Transverse colon (tissue), 4 donors: ENCODE data around the gene NCF4. TPM values are rescaled to one million over a fixed set of nuclear protein-coding genes. Genes with fewer than 3 reads are reported as not detected.

ENCODE experiments used
- DNase-seq: peaks from one replicate; pipeline ENCODE4 v3.0.0-alpha.2; 2019
- H3K27ac ChIP-seq, 4 donors: fragments of 200-600 bp; sonication (generic); 2 replicates each; pipeline ENCODE4 v1.5.1; 2016 to 2018; ENCODE audit warnings: inconsistent platforms in 4 of 4
- H3K27me3 ChIP-seq: fragments of 200-600 bp; sonication (generic); 2 replicates; pipeline ENCODE4 v1.5.1; 2017; ENCODE audit warnings: inconsistent platforms
- H3K36me3 ChIP-seq, 4 donors: fragments of 200-600 bp; sonication (generic); 2 replicates each; pipeline ENCODE4 v1.5.1; 2017 to 2019; ENCODE audit warnings: inconsistent platforms in 4 of 4
- H3K4me1 ChIP-seq, 4 donors: fragments of 200-600 bp; sonication (generic); 2 replicates each; pipeline ENCODE4 v1.5.1; 2017 to 2020; ENCODE audit warnings: inconsistent platforms in 4 of 4
- H3K4me3 ChIP-seq, 4 donors: fragments of 200-600 bp; sonication (generic); 1 replicate in 1 of 4; 2 replicates in 3 of 4; pipeline versions ENCODE4 v1.5.1 to v1.6.1; 2017 to 2019; ENCODE audit warnings: inconsistent platforms in 4 of 4
- H3K9me3 ChIP-seq, 2 donors: fragments of 200-600 bp; sonication (generic); 2 replicates each; pipeline ENCODE4 v1.5.1; 2017 to 2019; ENCODE audit warnings: inconsistent platforms in 2 of 2
- CTCF ChIP-seq, 5 experiments: fragments of 200-600 bp in 3 of 5; fragments of 450-650 bp in 2 of 5; sonication (generic) in 3 of 5; IDR thresholded peaks; 1 replicate in 2 of 5; 2 replicates in 3 of 5; pipeline ENCODE4 v1.5.1; 2016 to 2017; ENCODE audit warnings: antibody characterized with exemption in 5 of 5, inconsistent platforms in 3 of 5, mild to moderate bottlenecking in 2 of 5, moderate library complexity in 1 of 5
- EP300 ChIP-seq: sonication (generic); formaldehyde crosslinking; IDR thresholded peaks from one replicate; pipeline ENCODE4 v1.6.1; 2017; ENCODE audit warnings: antibody characterized with exemption, low read depth
- POLR2A ChIP-seq: fragments of 450-650 bp; IDR thresholded peaks from one replicate; pipeline ENCODE4 v1.6.1; 2016; ENCODE audit warnings: antibody characterized with exemption, mild to moderate bottlenecking, moderate library complexity
- POLR2AphosphoS5 ChIP-seq, 3 donors: sonication (generic); formaldehyde crosslinking; IDR thresholded peaks; one replicate each; pipeline ENCODE4 v1.6.1; 2016; ENCODE audit warnings: antibody characterized with exemption in 3 of 3
- WGBS, 2 donors: methylation state at CpG; one replicate each; pipeline ENCODE4 v1.1.5; 2018; ENCODE audit warnings: low coverage in 1 of 2; 5-methylcytosine and 5-hydroxymethylcytosine counted together
- in situ Hi-C, 4 donors: fragments of 200-750 bp; cut with MboI; loops; one replicate each; pipeline versions ENCODE4 v1.15.0 to v1.15.1; 2017; ENCODE audit warnings: low sequenced_read_pairs in 3 of 4, low pct_ligation_motif_present in 1 of 4, low pct_unique_long_range_greater_than_20kb in 1 of 4
- intact Hi-C: fragments of 100-400 bp; cut with DNase I; formaldehyde crosslinking; loops from one replicate; pipeline ENCODE4 v1.15.1; 2023; ENCODE audit warnings: low total_unique reads
- total RNA-seq, 4 donors: library from RNA; depleted of rRNA; stranded (reverse); fragments of >200 nt; gene quantifications; one replicate each; pipeline ENCODE4 v1.1.0, GENCODE V29; 2016

The NCF4 gene
- total RNA-seq, 4 donors from 2014 or later, result 9.4 to 98.7 (median 23.5) TPM

DNA sequence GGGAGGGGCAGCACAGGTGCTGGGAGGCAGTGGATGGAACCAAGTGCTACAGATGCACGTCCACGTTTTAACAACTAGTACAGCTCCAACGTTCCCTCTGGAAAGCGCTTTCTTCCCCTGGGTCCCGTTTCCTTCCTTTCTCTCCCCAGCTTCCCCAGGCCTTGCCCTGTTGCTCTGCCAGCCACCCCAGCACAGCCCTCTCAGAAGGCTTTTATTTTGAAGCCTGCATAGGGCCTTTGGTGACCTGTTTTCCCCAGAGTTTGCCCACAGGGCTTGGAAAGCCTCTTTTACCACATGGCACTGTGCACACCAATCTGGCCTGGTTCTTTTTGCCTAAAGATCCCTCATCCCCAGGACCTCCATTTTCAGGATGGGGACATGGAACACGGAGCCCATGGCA is 13.9 kb upstream of the NCF4 start:
- no peaks in the 10 kb centered on the region for H3K36me3 ChIP-seq

DNA sequence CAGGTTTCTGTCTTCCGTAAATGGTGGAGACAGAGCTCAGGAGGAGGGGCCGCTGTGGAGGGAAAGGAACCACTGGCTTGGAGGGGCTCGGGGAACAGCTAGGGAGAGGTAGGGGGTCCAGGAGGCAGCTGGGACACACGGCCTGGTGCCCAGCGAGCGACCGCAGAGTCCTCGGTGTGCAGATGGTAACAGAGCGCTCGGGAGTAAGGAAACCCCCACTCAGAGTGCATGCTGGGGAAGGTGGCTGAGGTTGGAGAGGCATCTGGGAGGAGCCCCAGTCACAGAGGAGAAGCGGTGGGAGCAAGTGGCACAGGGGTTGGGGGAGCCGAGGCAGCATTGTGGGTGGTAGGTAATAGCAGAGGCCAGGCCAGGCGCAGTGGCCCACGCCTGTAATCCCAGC is 10.8 kb upstream of the NCF4 start:
- intact Hi-C loops (no loop called here), in situ Hi-C loops (loop anchor here in 2 of 4 donors (25.0 kb wide), 2 partner anchors 137 to 313 kb away; partner anchors contain the start of gene EIF3D (in 2 of the 2))
- 77 to 80% methylated on average over 1 to 14 of the region's 14 CpGs for WGBS, 2 donors
- Histone ChIP-seq H3K27me3 (peaks cover 22% of the 10 kb centered on the region), H3K9me3 (no peaks in the 10 kb centered on the region), H3K4me3 (no peak overlapping the region), H3K36me3 (no peaks in the 10 kb centered on the region), H3K4me1 (no peaks in the 10 kb centered on the region), H3K27ac (no peak overlapping the region)
- TF ChIP-seq CTCF (IDR thresholded peaks at IDR 0.05), result no peak
- TF ChIP-seq POLR2AphosphoS5 (IDR thresholded peaks at IDR 0.05), result no peak
- TF ChIP-seq EP300, result no peak
- TF ChIP-seq POLR2A, result no peak
- no peak for DNase-seq

More for the DNA sequence above, 13.9 kb upstream of the NCF4 start:
- intact Hi-C loops (no loop called here), in situ Hi-C loops (no loop called here)
- WGBS, 2 donors, result 50 to 67% methylated on average over 5 to 6 of the region's 6 CpGs
- Histone ChIP-seq H3K4me3 (no peak overlapping the region), H3K27ac (no peak overlapping the region), H3K4me1 (no peaks in the 10 kb centered on the region), H3K27me3 (peaks cover 28% of the 10 kb centered on the region), H3K9me3 (no peaks in the 10 kb centered on the region)
- DNase-seq, result no peak
- TF ChIP-seq POLR2A (no peak), CTCF (IDR thresholded peaks at IDR 0.05) (no peak), POLR2AphosphoS5 (IDR thresholded peaks at IDR 0.05) (no peak), EP300 (no peak)

DNA sequence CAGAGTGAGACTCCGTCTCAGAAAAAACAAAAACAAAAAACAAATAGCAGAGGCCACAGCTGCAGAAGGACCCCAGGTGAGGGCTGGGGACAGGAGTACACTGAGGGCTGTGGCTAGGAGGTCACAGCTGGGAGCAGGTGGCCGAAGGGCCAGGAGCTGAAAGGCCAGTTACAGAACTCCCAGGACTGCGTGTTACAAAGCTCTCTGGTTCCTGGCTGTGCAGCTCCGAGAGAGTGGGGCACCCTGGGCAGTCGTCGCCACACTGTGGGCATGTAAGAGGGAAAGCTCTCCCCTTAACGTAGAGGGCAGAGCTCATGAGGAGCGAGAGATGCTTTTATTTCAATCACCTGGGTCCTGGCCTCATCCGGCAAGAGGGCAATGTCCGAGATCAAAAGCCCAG is 10.1 kb upstream of the NCF4 start:
- no peak for DNase-seq
- Histone ChIP-seq H3K4me3 (no peak overlapping the region), H3K4me1 (no peaks in the 10 kb centered on the region), H3K36me3 (no peaks in the 10 kb centered on the region), H3K27ac (no peak overlapping the region), H3K9me3 (no peaks in the 10 kb centered on the region), H3K27me3 (peaks cover 22% of the 10 kb centered on the region)
- in situ Hi-C loops, result loop anchor here in 2 of 4 donors (25.0 kb wide), 2 partner anchors 137 to 313 kb away; partner anchors contain the start of gene EIF3D (in 2 of the 2)
- WGBS, 2 donors, result 60 to 82% methylated on average over 3 to 10 of the region's 10 CpGs
- TF ChIP-seq EP300 (no peak), POLR2A (no peak), CTCF (IDR thresholded peaks at IDR 0.05) (no peak), POLR2AphosphoS5 (IDR thresholded peaks at IDR 0.05) (no peak)
- intact Hi-C loops, result no loop called here

GRCh38 chr22:36852056-36852973 is 8.5 kb upstream of the NCF4 start:
- Histone ChIP-seq H3K4me1 (peaks cover 0 to 6% (median 0%) of the 10 kb centered on the region in 4 donors), H3K36me3 (no peaks in the 10 kb centered on the region), H3K4me3 (no peak overlapping the region), H3K27me3 (peaks cover 15% of the 10 kb centered on the region), H3K9me3 (no peaks in the 10 kb centered on the region), H3K27ac (no peak overlapping the region)
- TF ChIP-seq POLR2A, result no peak
- TF ChIP-seq POLR2AphosphoS5 (IDR thresholded peaks at IDR 0.05), result no peak
- TF ChIP-seq CTCF (IDR thresholded peaks at IDR 0.05), result no peak
- TF ChIP-seq EP300, result no peak
- intact Hi-C loops, result no loop called here
- in situ Hi-C loops, result loop anchor here in 2 of 4 donors (25.0 kb wide), 2 partner anchors 135 to 315 kb away; partner anchors contain the start of gene EIF3D (in 2 of the 2)
- WGBS, 2 donors, result 83 to 84% methylated on average over 2 to 7 of the region's 7 CpGs
- no peak for DNase-seq
